ENCODE data around the gene SLC35F4. TPM values are rescaled to one million over a fixed set of nuclear protein-coding genes. Genes with fewer than 3 reads are reported as not detected.

Gene SLC35F4
- total and polyA plus RNA-seq, 10 of the 15 experiments (the other 5 are each of a cell fraction or from before 2014, with no cell fraction given): 0.06 to 0.30 TPM; not detected in 8

DNA sequence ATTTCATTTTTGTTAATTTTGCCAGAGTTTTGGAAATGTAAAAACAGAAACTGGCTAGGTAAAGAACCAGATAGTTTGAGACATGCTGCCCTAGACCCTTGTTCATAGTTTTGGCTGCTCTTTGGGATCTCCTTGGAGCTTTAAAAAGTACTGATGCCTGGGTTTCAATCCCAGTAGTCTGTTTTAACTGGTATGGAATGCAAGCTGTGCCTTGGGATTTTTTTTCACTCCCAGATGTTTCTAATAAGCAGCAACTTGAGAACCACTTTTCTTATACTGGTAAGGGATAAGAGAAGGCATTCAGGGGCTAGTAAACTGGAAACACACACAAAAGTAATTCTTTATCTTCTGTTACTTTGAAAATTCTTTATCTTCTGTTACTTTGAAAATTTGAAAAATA, 18.8 kb downstream of the SLC35F4 start:
- SMC1A ChIA-PET (ENCODE audit: uncharacterized antibody, unreplicated experiment): interaction anchor here (1.5 kb wide), 1 partner anchor 25 kb away, joined by 5 read pairs; no protein-coding TSS in a partner anchor
- Histone ChIP-seq H3K4me3 (no peak overlapping the region), H3K27ac (ENCODE audit: control insufficient read depth, insufficient read depth) (no peak overlapping the region), H3K4me2 (ENCODE audit: control insufficient read depth, insufficient read depth) (no peak overlapping the region), H3K79me2 (ENCODE audit: control insufficient read depth, insufficient read depth, low read length) (no peaks in the 10 kb centered on the region), H3K27me3 (replicated peaks in 1 of 2; ENCODE audit: control insufficient read depth in 2 of 2, insufficient read depth in 2 of 2, low read length in 1 of 2) (no peaks in the 10 kb centered on the region), H3K36me3 (ENCODE audit: control insufficient read depth in 2 of 2, insufficient read depth in 2 of 2, low read length in 1 of 2) (no peaks in the 10 kb centered on the region), H3K4me1 (ENCODE audit: control insufficient read depth, insufficient read depth, low read length) (no peaks in the 10 kb centered on the region), H2AFZ (ENCODE audit: control insufficient read depth, low read depth, low read length) (no peak overlapping the region), H4K20me1 (ENCODE audit: control insufficient read depth, insufficient read depth) (no peaks in the 10 kb centered on the region), H3K9me3 (replicated peaks; ENCODE audit: control insufficient read depth, insufficient read depth, low read length) (no peaks in the 10 kb centered on the region), H3K9ac (ENCODE audit: control insufficient read depth, insufficient read depth, low read length) (no peak overlapping the region)
- RAD21 ChIA-PET (ENCODE audit: unreplicated experiment): no interaction called here
- no TSS peak for BruUV-seq (replicated peaks)
- DNase-seq (ENCODE audit: low read depth, low spot score) (no peak), FAIRE-seq (no peak), ATAC-seq (no peak)
- POLR2A ChIA-PET: no interaction called here
- intact Hi-C loops (cut with micrococcal nuclease; ENCODE audit: unreplicated experiment) (no loop called here), in situ Hi-C loops (cut with MboI) (no loop called here)
- TF ChIP-seq SUZ12 (IDR thresholded peaks at IDR 0.05; ENCODE audit: unreplicated experiment) (no peak), NBN (IDR thresholded peaks at IDR 0.05) (no peak), CBFB (IDR thresholded peaks at IDR 0.05; ENCODE audit: low read depth) (no peak), RBBP5 (conservative IDR thresholded peaks at IDR 0.05) (no peak), HDAC2 (IDR thresholded peaks at IDR 0.05) (no peak), POLR2AphosphoS5 (IDR thresholded peaks at IDR 0.05; ENCODE audit: low read length) (no peak), BACH1 (IDR thresholded peaks at IDR 0.05; ENCODE audit: borderline replicate concordance) (no peak), FOXM1 (IDR thresholded peaks at IDR 0.05; ENCODE audit: low read depth, low read length) (no peak), EP300 (IDR thresholded peaks at IDR 0.05; ENCODE audit: borderline replicate concordance in 1 of 2, control insufficient read depth in 1 of 2, low read depth in 2 of 2, low read length in 2 of 2) (no peak), GATAD2B (conservative IDR thresholded peaks at IDR 0.05; ENCODE audit: low read depth) (no peak), SMC3 (IDR thresholded peaks at IDR 0.05; ENCODE audit: borderline replicate concordance, low read length) (no peak)
- TF ChIP-seq, protein P1, sequence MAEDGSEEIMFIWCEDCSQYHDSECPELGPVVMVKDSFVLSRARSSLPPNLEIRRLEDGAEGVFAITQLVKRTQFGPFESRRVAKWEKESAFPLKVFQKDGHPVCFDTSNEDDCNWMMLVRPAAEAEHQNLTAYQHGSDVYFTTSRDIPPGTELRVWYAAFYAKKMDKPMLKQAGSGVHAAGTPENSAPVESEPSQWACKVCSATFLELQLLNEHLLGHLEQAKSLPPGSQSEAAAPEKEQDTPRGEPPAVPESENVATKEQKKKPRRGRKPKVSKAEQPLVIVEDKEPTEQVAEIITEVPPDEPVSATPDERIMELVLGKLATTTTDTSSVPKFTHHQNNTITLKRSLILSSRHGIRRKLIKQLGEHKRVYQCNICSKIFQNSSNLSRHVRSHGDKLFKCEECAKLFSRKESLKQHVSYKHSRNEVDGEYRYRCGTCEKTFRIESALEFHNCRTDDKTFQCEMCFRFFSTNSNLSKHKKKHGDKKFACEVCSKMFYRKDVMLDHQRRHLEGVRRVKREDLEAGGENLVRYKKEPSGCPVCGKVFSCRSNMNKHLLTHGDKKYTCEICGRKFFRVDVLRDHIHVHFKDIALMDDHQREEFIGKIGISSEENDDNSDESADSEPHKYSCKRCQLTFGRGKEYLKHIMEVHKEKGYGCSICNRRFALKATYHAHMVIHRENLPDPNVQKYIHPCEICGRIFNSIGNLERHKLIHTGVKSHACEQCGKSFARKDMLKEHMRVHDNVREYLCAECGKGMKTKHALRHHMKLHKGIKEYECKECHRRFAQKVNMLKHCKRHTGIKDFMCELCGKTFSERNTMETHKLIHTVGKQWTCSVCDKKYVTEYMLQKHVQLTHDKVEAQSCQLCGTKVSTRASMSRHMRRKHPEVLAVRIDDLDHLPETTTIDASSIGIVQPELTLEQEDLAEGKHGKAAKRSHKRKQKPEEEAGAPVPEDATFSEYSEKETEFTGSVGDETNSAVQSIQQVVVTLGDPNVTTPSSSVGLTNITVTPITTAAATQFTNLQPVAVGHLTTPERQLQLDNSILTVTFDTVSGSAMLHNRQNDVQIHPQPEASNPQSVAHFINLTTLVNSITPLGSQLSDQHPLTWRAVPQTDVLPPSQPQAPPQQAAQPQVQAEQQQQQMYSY (CRISPR knock-in tag; IDR thresholded peaks at IDR 0.05): no peak
- TF ChIP-seq, protein P2, sequence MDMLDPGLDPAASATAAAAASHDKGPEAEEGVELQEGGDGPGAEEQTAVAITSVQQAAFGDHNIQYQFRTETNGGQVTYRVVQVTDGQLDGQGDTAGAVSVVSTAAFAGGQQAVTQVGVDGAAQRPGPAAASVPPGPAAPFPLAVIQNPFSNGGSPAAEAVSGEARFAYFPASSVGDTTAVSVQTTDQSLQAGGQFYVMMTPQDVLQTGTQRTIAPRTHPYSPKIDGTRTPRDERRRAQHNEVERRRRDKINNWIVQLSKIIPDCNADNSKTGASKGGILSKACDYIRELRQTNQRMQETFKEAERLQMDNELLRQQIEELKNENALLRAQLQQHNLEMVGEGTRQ (IDR thresholded peaks at IDR 0.05; ENCODE audit: borderline replicate concordance, low read depth, low read length): no peak
- TF ChIP-seq, protein P3, sequence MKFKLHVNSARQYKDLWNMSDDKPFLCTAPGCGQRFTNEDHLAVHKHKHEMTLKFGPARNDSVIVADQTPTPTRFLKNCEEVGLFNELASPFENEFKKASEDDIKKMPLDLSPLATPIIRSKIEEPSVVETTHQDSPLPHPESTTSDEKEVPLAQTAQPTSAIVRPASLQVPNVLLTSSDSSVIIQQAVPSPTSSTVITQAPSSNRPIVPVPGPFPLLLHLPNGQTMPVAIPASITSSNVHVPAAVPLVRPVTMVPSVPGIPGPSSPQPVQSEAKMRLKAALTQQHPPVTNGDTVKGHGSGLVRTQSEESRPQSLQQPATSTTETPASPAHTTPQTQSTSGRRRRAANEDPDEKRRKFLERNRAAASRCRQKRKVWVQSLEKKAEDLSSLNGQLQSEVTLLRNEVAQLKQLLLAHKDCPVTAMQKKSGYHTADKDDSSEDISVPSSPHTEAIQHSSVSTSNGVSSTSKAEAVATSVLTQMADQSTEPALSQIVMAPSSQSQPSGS (IDR thresholded peaks at IDR 0.05; ENCODE audit: low read length): no peak
- CTCF ChIA-PET: no interaction called here
